ELR (cell line): ENCODE results near the gene SPARC.
"Not testable (repeated sequence)": the region's sequence is repeated elsewhere in the genome, so short reads cannot be mapped to it uniquely, and the experiment has no call there.

Experiments used
- DNase-seq: peaks from one replicate; pipeline ENCODE4 v3.0.0-alpha.2; 2015; ENCODE audit warnings: low read depth

The SPARC gene

DNA sequence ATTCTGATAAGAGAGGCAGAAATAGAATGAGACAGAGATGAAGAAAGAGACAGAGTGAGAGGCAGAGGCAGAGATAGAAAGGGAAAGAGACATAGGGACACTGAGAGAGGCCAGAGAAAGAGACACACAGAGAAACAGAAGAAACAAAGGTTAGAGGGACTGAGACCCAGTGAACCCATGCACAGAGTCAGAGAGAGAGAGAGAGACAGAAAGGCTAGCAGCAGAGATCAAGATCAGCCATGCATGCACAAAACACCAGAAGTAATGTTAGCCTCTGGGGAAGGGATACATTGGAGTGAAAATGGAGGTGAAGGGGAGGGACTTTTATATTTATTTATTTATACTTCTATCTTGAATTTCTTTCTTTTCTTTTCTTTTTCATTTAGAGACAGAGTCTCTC lies 14.1 kb upstream of the SPARC start:
- no peak for DNase-seq

DNA sequence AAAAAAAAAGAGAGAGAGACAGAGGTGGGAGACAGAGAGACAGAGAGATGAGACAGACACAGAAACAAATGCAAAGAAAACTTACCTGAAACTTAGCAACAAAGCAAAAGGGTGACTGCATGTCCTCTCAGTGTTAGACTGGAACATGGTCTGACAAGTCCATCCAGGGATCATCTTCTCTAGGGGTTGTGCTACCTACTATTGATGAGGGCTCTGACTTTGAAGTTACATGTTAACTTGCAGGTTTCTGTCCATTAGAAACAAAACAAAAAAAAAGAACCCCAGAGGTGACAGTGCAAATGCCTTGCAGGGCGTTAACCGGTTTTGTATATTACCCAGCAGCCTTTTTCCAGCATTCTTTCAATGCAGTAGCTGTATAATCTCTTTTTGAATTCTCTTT lies 13.6 kb upstream of the SPARC start:
- no peak for DNase-seq

DNA sequence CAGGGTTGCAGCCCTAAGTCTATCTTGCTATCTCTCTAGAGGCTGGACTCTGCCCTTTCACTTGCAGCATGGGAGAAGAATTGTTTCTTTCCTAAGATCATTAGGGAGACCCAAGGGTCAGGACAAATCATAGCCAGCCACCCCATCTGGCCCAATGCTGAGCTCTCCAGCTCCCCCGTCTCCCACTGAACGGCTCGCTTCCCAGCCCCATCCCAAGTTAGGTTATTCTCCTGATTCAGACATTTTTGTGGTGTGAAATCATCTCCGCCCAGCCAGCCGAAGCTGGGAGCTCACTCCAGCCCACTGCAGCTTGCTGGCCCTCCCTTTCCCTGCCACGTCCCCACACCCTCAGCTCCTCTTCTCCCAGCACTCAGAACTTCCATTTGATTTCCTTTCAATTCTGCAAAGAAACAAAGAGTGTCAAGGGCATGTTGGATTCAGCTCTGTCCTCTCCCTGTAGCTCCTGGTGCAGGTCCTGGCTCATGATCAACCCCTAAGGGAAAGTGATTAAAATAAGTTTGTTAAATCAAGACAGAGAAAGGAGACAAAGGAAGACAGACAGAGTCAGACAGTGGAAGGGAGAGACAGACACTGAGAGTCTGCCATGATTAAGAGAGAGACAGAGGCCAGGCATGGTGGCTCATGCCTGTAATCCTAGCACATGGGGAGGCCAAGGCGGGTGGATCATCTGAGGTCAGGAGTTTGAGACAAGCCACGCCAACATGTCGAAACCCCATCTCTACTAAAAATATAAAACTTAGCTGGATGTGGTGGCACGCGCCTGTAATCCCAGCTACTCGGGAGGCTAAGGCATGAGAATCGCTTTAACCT lies 12.6 kb upstream of the SPARC start:
- peak; percentile 98 for DNase-seq

DNA sequence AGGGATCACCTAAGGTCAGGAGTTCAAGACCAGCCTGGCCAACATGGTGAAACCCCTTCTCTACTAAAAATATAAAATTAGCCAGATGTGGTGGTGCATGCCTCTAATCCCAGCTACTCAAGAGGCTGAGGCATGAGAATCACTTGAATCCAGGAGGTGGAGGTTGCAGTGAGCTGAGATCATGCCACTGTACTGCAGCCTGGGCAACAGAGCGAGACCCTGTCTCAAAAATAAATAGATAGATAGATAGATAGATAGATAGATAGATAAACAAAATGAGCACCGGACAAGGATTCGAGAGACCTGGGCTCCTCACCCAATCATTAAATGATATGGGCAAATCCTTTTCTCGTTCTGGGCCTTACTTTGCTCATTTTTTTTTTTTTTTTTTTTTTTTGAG lies 11.4 kb upstream of the SPARC start:
- DNase-seq: not testable (repeated sequence)

DNA sequence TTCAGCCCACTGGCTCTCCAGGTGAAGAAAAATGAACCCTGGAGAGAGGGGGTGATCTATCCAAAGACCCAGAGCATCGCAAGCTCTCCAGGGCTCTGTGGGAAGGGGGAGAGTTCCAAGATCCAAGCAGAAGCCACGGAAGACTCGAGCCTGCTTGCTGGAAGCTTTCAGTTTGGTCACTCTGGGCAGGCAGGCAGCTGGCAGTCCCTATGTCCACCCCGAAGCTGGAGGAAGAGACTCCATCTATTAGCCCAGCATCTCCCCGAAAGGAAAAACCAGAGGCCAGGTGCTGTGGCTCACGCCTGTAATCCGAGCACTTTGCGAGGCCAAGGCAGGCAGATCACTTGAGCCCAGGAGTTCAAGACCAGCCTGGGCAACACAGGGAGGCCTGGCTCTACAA lies 10.7 kb upstream of the SPARC start:
- DNase-seq: no peak

DNA sequence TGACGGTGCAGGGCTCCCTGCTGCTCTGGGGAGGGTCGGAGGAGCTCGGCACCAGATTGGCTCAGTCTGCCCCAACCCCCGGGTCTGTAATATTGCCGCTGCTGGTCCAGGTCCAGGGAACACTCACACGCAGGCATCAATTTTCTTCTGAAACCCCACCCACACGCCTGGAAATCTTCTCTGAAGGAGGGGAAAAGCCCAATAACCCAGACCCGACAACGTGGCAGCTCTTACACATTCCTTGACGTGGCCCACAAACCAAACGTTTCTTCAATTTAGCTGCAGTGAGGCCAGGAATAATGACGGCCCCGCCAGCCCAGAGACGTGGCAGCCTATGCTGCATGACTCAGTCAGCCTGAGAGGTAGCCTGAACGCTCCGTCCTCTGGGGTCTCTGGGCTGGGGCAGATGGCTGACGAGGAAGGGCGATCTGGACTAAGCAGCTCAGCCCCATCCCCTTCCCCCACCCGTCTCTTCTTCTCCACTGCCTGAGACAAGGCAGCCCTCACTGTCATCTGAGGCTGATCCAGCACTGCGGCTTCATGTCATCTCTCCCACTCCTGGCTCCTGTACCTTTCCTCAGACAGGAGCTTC lies 9.9 kb upstream of the SPARC start:
- peak; percentile 94 for DNase-seq

DNA sequence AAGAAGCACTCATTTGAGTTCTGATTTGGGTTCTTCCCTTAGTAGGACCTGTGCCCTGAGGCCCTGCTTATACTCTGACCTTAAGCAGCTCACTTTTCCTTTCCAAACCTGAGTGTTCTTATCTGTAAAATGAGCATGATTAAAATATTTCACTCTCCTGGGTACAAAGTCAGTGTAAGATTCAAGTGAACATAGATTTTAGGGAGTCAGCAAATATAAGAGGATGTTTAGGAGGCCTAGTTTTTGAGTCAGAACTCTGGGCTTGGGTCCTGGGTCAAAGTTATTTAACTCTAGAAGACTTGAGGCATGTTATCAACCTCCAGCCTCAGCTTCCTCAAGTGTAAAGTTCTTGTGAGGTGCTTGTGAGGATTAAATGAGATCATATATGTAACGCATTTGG lies 8.7 kb upstream of the SPARC start:
- DNase-seq: no peak

DNA sequence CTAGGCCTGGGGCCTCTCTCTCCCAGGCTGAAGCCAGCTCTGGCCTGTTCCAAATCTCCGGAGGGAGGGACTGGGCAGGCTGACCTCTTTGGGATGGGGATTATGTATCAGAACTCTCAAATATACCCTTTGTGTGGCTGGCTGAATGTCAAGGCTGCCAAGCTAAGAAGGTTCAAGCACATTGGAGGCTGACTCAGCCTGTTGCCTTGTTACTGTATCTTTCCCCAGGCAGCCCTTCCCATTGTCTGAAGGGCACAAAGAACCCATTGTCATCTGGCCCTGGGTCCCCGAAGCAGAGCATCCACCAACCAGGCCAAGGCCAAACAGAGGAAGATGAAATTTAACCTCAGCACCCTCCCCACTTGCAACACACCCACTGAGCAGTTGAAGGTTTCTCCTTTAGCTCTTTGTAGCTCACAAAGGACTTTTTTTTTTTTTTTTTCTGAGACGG lies 7.3 kb upstream of the SPARC start:
- no peak for DNase-seq

DNA sequence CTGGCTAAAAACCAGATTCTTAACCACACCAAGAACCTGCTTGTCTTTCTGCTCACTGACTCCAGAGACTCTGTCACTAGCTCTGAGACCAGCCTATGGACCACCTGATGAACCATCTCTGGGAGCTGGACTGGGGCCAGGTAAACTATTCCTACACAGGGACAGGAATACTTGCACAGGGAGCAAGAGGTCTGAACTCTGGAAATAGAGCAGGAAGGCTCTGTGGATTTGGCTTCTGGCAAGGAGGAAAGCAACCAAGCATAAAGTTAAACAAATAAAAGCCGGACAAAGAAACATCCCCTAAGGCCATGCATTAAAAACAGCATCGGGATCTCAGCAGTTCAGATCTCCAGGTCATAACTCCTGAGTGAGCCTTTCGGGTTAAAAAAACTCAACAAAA lies 5.6 kb upstream of the SPARC start:
- no peak for DNase-seq

DNA sequence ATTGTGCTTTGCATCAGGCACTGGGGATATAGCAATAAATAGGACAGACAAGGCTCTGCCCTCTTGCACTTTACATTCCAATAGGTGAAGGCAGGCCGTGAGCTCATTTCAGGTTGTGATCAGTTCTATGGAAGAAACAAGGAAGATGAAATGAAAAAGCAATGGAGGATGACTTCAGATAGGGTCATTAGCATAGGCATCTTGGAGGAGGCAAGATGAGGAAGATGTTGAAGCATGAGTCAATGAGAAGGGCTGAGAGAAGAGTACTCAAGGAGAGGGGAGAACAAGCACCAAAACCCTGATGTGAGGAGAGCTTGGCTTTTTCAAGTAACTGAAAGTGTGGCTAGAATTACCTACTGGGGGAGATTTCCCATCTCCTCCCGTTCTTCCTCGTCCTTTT lies 5.0 kb upstream of the SPARC start:
- DNase-seq: peak; percentile 62

DNA sequence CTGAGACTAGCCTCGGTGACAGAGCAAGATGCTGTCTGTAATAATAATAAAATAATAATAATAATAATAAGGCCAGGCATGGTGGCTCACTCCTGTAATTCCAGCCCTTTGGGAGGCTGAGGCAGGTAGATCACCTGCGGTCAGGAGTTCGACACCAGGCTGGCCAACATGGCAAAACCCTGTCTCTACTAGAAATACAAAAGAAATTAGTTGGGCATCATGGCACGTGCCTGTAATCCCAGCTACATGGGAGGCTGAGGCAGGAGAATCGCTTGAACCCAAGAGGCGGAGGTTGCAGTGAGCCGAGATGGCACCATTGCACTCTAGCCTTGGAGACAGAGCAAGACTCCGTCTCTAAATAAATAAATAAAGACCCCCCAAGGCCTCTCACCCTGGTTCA lies 2.9 kb upstream of the SPARC start:
- not testable (repeated sequence) for DNase-seq

DNA sequence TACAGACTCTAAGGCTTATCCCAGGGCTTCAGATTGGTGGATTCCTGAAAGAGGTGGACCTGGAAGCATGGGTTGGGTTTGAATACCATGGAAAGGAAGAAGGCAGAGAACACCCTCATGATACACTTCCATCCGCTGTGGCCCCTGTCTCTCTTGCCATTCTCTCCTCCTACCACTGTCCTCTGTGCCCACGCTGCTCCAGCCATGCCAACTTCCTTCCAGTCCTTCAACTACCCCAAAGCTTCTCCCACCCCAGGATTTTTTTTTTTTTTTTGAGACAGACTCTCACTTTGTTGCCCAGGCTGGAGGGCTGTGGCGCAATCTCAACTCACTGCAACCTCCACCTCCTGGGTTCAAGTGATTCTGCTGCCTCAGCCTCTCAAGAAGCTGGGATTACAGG lies 1.7 kb upstream of the SPARC start:
- no peak for DNase-seq

DNA sequence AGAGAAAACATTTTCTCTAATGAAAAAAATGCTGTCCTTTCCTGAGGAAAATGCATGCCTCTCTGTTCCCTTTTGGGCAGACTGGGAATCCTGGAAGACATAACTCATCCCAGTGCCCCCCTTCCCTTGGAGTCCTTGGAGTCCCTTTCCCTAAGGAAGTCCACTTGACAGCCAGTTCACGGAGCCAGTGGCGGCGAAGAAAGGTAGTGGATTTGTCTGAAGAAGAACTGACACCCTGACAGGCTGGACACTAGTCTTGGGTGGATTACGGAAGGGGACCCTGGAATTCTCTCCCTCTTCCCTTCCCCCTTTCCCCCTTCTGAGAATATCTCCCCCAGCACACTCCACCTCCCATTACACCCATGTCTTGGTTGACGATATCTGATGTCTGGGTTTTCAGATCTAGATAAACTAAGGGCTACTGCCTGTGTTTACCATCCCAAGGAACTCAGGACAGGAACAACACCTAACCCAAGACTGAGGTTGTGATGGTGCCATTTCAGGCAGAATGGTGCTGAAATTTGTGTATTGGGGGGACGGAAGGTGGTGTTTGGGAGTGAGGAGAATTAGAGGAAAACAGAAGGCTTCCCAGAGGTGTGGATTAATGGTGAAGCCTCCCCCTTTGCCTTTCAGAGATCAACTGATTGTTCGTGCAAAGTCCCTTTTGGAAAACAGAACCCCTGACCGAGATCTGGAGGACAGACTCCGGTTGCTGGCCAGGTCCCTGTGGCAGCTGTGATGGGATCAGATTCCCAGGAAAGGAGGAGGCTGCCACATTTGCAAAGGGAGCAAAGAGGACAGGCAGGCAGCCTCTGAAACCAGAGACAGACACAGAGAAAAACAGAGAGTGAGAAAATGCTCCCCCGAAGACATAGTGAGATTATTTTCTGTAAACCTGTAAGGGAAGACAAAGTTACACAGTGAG lies 704 bp downstream of the SPARC start:
- peak; percentile 57 for DNase-seq

DNA sequence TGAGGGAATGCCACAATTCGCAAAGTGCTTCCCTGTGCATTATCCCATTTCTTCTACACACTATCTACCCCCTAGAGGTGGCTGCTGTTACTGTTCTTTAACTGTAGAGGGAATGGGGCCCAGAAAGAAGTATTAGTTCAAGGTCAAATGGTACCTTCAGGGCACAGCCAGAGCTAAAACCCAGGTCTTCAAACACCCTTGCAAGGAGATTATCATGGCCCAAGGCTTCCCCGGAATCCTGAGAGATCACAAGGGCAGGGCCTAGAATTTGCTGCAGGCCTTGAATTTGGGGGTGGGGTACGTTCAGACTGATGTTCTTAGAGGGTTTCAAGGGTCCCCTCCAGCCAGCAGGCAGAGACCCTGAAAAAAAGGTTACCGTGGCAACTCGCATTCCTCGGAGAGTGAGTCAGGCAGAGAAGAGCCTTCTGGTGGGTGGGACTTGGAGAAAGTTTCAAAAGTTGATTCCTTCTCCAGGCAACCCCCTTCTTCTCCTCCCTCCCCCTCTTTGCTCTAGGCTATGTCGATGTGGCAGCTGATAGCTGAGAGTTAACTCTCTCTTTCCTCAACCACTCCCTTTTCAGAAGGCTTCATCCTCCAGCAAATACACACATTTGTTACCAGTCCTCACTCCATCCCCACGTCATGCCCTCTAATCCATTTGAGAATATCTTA lies 1.9 kb downstream of the SPARC start:
- DNase-seq: peak; percentile 98

DNA sequence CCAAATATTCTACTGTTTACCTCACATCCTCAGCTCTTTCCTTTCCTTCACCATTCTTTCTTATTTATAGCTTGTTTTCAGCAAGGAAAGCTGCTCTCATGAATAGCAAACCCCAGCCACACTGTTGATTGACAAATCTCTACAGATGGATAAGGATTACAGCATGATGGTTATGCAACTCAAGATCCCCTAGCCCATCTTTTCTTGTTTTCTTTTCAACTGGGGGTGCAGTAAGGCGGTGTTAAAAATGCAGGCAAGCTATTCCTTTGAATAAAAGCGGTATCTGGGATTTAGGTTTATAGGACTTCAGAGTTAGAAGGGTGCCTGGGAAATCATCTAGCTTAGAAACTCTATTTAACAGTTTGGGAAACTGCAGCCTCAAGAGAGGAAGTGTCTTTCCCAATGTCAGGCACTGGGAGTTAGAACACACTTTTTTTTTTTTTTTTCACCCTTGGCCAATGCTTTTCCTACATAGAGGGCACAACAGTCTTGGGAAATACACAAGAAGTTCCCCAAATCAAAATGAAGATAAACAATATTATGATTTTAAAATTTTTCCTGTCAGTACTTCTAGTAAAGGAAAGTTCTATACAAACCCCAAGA lies 2.6 kb downstream of the SPARC start:
- DNase-seq: no peak

DNA sequence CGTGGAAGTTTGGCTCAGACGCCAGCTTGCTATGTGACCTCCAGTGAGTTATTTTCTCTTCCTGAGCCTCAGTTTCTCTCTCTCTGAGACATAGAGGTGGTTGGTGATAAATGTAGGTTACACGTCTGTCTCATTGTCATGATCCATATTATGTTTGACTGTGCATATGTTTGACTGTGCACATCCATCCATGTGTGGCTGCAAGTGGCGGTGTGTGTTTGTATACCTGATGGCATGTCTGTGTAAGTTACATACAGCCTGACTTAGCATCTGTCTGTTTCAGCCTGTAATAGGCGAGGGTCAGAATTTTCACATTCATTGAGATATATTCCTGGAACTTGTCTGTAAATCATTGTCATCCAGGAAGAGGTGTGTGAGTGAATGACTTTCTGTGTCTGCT lies 3.3 kb downstream of the SPARC start:
- DNase-seq: no peak

DNA sequence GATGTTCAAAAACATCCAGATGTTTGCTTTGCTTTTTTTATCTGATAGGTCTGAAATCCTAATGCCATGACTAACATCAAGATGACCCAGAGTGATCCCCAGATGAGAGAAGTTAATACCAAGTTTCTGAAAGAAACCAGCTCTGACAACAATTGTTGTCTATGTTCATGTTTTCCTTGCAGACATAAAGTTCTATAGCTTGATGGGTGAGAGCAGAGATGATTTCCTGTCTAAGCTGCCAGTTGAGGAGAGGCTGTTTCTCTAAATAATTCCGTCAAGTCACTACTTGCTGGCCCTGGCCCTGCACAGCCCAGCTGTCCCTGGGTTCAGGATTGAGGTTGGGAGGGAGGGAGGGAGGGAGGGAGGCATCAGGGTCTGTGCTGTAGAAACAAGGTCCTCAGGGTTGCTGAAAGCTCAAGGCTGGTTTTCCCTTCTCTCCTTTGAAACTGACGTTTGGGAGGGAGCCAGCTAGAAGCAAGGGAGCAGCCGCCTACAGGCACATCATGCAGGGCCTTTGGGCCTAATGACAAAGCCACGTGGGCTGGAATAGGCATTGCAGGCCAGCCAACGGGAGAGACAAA lies 3.9 kb downstream of the SPARC start:
- DNase-seq: peak; percentile 35

DNA sequence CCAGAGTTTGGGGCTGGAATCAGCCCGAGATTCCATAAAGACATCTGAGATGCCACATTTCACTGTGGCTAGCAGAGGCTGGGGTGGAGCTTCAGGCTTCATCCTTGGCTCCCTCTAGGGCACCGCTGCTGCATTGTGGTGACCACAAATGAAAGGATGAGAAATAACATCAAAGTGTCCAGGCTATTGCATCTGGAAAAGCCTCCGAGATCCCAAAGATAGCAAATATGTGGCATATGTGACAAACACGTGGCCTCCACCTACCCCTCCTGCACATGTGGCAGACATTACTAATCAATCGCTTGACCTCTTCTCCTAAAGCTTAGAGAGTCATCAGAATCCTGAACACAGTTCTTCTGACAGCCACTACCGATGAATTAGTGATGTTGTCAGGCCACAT lies 4.5 kb downstream of the SPARC start:
- DNase-seq: peak; percentile 53

DNA sequence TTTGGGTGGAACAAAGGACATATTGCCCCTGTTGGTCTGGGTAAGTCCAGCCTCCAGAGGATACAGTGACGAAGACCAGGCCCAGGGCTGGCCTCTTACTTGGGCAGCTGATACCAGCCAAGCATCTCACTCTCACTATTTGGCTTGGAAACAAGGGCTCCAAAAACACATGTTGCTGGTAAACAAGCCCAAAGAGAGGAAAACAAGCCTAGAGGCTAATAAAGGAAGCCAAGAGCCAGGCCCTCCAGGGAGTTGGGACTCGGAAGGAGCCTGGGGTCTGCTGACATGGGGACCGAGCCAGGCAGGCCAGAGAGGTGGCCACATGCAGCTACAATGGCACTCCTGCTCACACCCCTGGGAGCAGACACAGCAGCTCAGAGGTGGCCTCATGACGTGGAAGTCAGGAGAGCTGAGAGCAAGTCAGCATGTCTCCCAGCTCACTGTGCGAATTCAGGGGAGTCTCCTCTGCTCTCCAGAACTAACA lies 5.7 kb downstream of the SPARC start:
- no peak for DNase-seq

DNA sequence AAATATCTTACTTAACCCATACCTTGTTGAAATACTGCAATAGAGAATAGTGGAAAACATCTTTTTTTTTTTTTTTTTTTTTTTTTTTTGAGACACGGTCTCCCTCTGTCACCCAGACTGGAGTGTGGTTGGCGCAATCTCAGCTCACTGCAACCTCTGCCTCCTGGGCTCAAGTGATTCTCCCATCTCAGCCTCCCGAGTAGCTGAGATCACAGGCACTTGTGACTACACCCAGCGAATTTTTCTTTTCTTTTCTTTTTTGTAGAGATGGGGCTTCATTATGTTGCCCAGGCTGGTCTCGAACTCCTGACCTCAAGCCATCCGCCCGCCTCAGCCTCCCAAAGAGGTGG lies 6.6 kb downstream of the SPARC start:
- not testable (repeated sequence) for DNase-seq

DNA sequence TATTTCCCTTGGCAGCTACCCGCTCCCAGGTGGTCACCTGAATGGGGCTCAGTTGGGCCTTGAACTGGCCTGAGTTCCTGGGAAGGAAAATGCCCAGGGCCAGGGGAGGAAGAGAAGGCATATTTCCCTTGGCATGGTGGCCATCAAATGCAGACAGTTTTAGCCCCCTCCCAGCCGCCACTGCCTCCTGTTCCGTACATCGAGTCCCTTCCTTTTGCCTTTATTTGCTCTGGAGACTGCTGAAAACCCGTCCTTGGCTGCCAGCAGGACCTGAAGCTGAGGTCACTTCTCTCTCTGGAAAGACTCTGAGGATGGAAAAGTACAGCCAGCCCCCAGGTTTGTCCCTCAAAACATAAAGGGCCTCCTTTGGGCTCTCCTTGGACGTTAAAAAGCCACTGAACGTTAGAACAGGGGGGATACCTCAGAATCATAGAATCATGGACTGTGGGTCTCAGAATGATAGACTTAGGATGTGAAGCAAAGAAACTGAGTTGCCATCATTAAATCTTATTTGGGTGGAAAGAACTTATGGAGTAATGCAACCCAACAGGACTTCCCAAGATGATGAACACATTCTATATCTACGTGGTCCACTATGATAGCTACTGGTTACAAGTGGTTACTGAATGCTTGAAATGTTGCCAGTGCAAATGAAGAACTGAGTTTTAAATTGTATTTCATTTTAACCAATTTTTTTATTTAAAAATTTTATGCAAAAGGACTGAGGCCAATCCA lies 7.1 kb downstream of the SPARC start:
- DNase-seq: no peak
